ENCODE measurements around the gene CSNK1G2. TPM values are rescaled to one million over a fixed set of nuclear protein-coding genes. Genes with fewer than 3 reads are reported as not detected.

CSNK1G2 gene
- total RNA-seq, 2 donors from 2014 or later: 29.0 to 35.8 TPM

DNA sequence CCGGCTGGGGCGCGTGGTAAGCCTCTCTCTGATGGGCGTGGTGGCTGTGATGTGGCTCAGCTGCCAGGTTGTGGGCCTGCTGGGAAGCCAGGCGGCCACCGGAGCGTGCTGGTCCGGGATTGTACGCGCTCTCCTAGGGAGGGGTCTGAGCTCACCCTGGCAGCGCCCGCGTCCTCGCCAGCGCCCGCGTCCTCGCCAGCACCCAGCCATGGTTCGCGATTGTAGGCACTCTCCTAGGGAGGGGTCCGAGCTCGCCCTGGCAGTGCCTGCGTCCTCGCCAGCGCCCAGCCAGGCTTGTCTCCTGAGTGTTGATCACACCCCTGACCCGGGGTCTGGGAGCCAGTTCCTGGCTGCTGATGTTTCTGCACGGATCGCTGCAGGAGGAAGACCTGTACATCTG lies 22.0 kb upstream of the CSNK1G2 start:
- Histone ChIP-seq H3K4me3 (no peak overlapping the region), H3K9me3 (no peaks in the 10 kb centered on the region), H3K36me3 (peaks cover 40% of the 10 kb centered on the region), H3K27ac (no peak overlapping the region), H3K27me3 (no peaks in the 10 kb centered on the region), H3K4me1 (no peaks in the 10 kb centered on the region)
- TF ChIP-seq, protein P1, sequence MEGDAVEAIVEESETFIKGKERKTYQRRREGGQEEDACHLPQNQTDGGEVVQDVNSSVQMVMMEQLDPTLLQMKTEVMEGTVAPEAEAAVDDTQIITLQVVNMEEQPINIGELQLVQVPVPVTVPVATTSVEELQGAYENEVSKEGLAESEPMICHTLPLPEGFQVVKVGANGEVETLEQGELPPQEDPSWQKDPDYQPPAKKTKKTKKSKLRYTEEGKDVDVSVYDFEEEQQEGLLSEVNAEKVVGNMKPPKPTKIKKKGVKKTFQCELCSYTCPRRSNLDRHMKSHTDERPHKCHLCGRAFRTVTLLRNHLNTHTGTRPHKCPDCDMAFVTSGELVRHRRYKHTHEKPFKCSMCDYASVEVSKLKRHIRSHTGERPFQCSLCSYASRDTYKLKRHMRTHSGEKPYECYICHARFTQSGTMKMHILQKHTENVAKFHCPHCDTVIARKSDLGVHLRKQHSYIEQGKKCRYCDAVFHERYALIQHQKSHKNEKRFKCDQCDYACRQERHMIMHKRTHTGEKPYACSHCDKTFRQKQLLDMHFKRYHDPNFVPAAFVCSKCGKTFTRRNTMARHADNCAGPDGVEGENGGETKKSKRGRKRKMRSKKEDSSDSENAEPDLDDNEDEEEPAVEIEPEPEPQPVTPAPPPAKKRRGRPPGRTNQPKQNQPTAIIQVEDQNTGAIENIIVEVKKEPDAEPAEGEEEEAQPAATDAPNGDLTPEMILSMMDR (IDR thresholded peaks at IDR 0.05): no peak
- DNase-seq (ENCODE audit: low spot score): no peak

DNA sequence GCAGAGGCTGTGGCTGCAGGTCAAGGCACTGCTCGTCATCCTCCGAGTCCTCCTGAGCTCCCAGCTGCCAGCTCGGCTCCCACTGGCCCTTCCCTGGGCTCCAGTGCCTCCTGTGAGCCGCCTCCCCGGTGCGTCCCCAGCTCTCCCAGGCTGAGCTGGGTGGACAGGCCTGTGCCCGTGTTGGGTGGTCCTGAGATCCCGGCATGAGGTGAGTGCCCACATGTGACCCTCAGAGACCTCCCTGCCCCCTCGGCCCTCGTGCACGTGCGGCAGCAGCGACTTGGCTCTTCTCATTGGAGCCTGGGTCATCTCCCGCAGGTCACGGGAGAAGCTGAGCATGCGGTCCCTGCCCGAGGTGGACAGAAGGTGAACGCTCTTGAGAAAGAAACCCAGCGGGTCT lies 20.3 kb upstream of the CSNK1G2 start:
- no peaks in the 10 kb centered on the region for H3K9me3 ChIP-seq
- H3K4me1 ChIP-seq: no peaks in the 10 kb centered on the region
- no peak overlapping the region for H3K27ac ChIP-seq
- H3K27me3 ChIP-seq: no peaks in the 10 kb centered on the region
- no peak for DNase-seq (ENCODE audit: low spot score)
- peaks cover 49% of the 10 kb centered on the region for H3K36me3 ChIP-seq
- TF ChIP-seq, protein P1 (IDR thresholded peaks at IDR 0.05): no peak
- no peak overlapping the region for H3K4me3 ChIP-seq

DNA sequence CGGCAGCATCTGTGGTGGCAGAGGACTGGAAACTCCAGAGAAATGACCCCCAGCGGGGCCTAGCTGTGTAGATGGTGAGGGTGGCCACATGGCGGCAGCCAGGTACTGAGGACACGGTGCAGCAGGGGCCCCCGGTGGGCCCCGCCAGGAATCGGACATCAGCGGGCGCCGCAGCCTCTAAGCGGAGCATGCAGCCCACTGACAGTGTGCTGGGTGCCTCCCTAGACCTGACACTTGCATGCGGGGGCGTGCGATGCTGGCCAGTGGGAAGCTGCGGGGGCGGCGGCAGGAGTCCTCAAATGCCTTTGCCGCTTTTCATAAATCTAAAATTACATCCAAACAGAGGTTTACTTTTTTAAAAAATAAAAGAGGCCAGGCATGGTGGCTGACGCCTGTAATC lies 19.6 kb upstream of the CSNK1G2 start:
- Histone ChIP-seq H3K4me1 (no peaks in the 10 kb centered on the region), H3K9me3 (no peaks in the 10 kb centered on the region), H3K36me3 (peaks cover 49% of the 10 kb centered on the region), H3K4me3 (no peak overlapping the region), H3K27me3 (no peaks in the 10 kb centered on the region), H3K27ac (no peak overlapping the region)
- no peak for DNase-seq (ENCODE audit: low spot score)
- TF ChIP-seq, protein P1 (IDR thresholded peaks at IDR 0.05): no peak

DNA sequence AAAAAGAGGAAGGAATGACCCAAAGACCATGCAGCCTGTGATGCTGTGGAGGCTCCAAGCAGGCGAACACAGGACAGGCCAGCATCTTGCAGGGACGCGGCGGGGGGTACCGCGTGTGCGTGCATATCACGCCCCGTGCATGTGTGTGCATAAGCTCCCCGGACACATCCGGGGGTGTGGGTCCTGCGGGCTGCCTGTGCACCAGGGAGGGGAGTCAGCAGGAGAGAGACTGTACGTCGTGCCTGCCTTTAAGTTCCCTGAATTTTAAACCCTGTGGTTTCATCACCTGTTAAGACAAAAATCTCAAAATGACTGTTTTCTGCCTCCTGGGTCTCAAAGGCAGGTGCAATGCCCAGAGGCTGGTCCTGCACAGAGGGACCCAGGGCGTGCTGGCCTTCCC lies 19.1 kb upstream of the CSNK1G2 start:
- Histone ChIP-seq H3K4me3 (no peak overlapping the region), H3K9me3 (no peaks in the 10 kb centered on the region), H3K27me3 (no peaks in the 10 kb centered on the region), H3K36me3 (peaks cover 49% of the 10 kb centered on the region), H3K4me1 (no peaks in the 10 kb centered on the region), H3K27ac (no peak overlapping the region)
- DNase-seq (ENCODE audit: low spot score): no peak
- TF ChIP-seq, protein P1 (IDR thresholded peaks at IDR 0.05): no peak

DNA sequence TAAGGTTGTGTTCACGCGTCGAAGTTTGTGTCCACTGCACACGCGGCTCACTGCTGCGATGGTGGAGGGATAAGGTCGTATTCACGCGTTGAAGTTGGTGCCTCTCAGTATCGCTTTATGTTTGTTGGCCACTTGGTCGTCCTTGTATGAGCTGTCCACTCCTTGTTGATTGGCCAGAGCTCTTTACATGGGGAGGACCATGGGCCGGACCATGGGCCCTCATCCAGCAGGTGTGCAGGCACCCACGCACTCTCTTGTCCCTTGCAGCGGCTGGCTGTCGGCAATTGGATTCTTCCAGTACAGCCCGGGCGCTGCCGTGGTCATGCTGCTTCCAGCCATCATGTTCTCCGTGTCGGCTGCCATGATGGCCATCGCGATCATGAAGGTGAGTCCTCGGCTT lies 18.2 kb upstream of the CSNK1G2 start:
- TF ChIP-seq, protein P1 (IDR thresholded peaks at IDR 0.05): no peak
- Histone ChIP-seq H3K4me3 (no peak overlapping the region), H3K4me1 (no peaks in the 10 kb centered on the region), H3K27ac (no peak overlapping the region), H3K36me3 (peaks cover 44% of the 10 kb centered on the region), H3K27me3 (no peaks in the 10 kb centered on the region), H3K9me3 (no peaks in the 10 kb centered on the region)
- DNase-seq (ENCODE audit: low spot score): no peak

DNA sequence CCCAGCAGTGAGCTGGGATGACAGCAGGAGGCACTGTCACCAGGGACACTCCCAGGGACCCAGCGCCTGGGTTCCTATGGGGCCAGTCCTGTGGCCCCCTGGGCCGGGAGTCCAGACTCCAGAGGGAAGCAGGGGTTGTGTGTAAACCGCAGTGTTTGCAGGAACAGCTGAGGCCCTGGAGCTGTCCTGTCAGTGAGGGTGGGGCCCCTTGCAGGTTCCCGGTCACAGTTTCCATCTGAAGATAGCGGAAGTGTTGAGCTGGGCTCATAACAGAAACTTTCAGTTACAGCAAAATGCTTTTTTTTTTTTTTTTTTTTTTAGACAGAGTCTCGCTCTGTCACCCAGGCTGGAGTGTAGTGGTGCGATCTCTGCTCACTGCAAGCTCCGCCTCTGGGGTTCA lies 17.7 kb upstream of the CSNK1G2 start:
- H3K27me3 ChIP-seq: no peaks in the 10 kb centered on the region

More for the DNA sequence above, 17.7 kb upstream of the CSNK1G2 start:
- DNase-seq (ENCODE audit: low spot score): no peak
- TF ChIP-seq, protein P1 (IDR thresholded peaks at IDR 0.05): no peak
- no peaks in the 10 kb centered on the region for H3K9me3 ChIP-seq
- H3K4me1 ChIP-seq: no peaks in the 10 kb centered on the region
- H3K36me3 ChIP-seq: peaks cover 39% of the 10 kb centered on the region
- no peak overlapping the region for H3K4me3 ChIP-seq
- no peak overlapping the region for H3K27ac ChIP-seq

Measured in right atrium auricular region (tissue), 2 donors.